ENCODE results near the gene PATZ1. TPM values are rescaled to one million over a fixed set of nuclear protein-coding genes. Genes with fewer than 3 reads are reported as not detected.
"Not testable (repeated sequence)": the region's sequence is repeated elsewhere in the genome, so short reads cannot be mapped to it uniquely, and the experiment has no call there.

Gene PATZ1, protein sequence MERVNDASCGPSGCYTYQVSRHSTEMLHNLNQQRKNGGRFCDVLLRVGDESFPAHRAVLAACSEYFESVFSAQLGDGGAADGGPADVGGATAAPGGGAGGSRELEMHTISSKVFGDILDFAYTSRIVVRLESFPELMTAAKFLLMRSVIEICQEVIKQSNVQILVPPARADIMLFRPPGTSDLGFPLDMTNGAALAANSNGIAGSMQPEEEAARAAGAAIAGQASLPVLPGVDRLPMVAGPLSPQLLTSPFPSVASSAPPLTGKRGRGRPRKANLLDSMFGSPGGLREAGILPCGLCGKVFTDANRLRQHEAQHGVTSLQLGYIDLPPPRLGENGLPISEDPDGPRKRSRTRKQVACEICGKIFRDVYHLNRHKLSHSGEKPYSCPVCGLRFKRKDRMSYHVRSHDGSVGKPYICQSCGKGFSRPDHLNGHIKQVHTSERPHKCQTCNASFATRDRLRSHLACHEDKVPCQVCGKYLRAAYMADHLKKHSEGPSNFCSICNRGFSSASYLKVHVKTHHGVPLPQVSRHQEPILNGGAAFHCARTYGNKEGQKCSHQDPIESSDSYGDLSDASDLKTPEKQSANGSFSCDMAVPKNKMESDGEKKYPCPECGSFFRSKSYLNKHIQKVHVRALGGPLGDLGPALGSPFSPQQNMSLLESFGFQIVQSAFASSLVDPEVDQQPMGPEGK
- 10 to 100 TPM; 34.1 to 34.3 TPM for total RNA-seq

DNA sequence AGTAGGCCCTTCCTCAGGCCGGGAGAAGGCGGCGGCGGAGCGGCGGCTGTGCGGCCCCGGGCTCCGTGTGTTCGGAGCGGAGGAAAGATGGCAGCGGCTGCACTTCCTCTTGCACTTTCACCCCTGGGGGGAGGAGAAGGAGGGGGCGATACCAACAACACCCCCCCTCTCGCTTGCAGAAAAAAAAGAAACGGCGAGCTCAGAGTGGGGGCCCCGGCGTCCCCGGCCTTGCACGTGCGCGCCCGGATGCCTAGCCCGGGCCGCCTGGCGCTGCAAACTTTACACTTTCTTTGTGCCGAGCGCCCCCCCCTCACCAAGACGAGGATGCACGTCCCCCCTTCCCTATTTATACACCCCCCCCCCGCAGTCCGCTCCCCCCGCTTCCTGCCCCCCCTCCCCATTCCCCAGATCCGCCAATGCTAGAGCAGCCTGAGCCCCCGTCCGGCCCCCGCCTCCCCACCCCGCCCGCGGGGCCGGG lies at the start of gene PATZ1:
Gene PATZ1, minus strand, starts transcription at position 92 of the 478 bp plus-strand sequence. CDS start 744 bp downstream, outside the sequence.
- ChIA-PET CTCF (interaction anchor here (0.9 to 1.7 kb wide), 4 partner anchors 10 to 55 kb away, joined by 3 to 4 read pairs (median 3); partner anchors contain the start of genes DRG1 and PIK3IP1), POLR2A (interaction anchor here (0.5 to 1.8 kb wide), 10 partner anchors 9 to 407 kb away, joined by 3 to 15 read pairs (median 4); partner anchors contain the start of genes DRG1, MORC2, PIK3IP1 and PISD)

DNA sequence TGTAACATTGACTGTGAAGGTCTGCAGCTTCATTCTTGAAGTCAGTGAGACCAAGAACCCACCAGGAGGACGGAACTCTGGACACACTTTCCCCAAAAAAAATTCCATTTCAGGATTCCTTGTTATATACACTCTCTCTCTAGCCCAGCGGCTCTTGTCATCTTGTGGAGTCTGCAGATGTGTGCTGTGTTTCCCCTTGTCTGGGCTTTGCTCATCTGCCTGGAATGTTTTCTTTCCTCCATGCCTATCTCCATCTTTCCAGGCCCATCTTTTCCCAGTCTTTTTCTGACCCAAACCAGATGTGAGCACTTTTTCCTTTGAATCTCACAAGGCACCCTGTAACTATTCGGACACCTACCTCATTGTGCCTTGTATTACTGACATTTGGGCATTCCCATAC lies 48.2 kb upstream of the PATZ1 start:
- ChIA-PET CTCF (no interaction called here), POLR2A (no interaction called here)

DNA sequence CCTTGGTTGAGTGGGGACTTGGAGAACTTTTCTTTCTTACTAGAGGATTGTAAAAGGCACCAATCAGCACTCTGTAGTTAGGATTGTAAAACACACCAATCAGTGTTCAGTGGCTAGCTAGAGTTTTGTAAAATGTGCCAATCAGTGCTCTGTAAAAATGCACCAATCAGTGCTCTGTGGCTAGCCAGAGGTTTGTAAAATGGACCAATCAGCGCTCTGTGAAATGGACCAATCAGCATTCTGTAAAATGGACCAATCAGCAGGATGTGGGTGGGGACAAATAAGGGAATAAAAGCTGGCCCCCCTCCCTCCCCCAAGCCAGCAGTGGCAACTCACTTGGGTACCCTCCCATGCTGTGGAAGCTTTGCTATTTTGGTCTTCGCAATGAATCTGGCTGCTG lies 47.7 kb upstream of the PATZ1 start:
- ChIA-PET CTCF (no interaction called here), POLR2A (no interaction called here)

DNA sequence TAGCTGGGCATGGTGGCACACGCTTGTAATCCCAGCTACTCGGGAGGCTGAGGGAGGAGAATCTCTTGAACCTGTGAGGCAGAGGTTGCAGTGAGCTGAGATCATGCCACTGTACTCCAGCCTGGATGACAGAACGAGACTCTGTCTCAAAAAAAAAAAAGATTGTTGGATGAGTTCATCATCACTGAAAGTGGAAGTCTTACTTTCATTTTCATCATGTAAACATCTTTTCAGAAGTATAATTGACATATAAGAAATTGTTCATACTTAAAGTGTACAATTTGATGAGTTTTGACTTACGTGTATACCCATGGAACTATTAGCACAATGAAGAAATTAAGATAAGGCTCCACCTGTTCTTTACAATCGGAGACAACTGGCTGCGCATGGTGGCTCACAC lies 32.5 kb upstream of the PATZ1 start:
- CTCF ChIA-PET = not testable (repeated sequence)
- POLR2A ChIA-PET = interaction anchor here (0.7 kb wide), 1 partner anchor 22 kb away, joined by 4 read pairs; no protein-coding TSS in a partner anchor

DNA sequence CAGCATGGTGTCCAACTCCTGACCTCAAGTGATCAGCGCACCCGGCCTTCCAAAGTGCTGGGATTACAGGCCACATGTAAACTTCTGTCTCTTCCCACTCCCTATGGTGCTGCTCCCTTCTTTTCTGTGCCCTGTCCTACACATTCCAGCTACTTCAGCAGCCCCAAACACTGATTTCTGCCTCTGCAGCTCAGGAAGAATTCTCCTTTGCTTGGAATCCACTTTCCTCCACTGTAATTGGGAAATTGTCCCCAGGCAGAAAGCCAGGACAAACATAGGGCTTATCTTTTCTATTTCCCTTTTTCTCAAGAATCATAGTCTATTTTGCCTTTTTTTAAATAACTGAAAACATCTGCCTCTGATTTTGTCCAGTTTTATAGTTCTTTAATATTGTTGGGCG lies 32.0 kb upstream of the PATZ1 start:
- CTCF ChIA-PET = no interaction called here
- POLR2A ChIA-PET = interaction anchor here (0.7 kb wide), 1 partner anchor 23 kb away, joined by 4 read pairs; no protein-coding TSS in a partner anchor

GRCh38 chr22:31377612-31378011 lies 31.5 kb upstream of the PATZ1 start:
- ChIA-PET CTCF (no interaction called here), POLR2A (no interaction called here)

- ChIA-PET POLR2A (no interaction called here), CTCF (interaction anchor here (0.8 kb wide), 1 partner anchor 10 kb away, joined by 3 read pairs; no protein-coding TSS in a partner anchor)
Measured at GRCh38 chr22:31367426-31367825, 21.3 kb upstream of the PATZ1 start.

GRCh38 chr22:31363885-31364465 lies 17.8 kb upstream of the PATZ1 start:
- CTCF ChIA-PET = interaction anchor here (0.8 kb wide), 1 partner anchor 52 kb away, joined by 4 read pairs; no protein-coding TSS in a partner anchor
- POLR2A ChIA-PET = no interaction called here

GRCh38 chr22:31361743-31362142 lies 15.6 kb upstream of the PATZ1 start:
- ChIA-PET POLR2A (no interaction called here), CTCF (no interaction called here)

DNA sequence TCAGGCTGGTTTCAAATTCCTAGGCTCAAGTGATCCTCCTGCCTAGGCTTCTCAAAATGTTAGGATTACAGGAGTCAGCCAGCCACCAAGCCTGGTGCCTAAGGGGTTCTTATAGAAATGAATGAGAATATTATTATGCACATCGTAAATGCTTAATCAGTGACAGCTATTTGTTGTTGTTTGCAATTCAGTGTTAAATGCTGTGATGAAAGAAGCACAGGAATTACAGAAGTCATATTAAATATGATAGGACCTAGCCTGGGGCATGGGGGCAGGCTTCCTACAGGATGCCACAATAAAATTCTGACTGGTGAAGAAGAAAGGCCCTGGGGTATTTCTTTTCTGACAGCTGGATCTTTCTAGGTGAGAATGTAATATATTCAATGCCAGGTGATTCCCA lies 13.9 kb upstream of the PATZ1 start:
- POLR2A ChIA-PET = no interaction called here
- CTCF ChIA-PET = no interaction called here

DNA sequence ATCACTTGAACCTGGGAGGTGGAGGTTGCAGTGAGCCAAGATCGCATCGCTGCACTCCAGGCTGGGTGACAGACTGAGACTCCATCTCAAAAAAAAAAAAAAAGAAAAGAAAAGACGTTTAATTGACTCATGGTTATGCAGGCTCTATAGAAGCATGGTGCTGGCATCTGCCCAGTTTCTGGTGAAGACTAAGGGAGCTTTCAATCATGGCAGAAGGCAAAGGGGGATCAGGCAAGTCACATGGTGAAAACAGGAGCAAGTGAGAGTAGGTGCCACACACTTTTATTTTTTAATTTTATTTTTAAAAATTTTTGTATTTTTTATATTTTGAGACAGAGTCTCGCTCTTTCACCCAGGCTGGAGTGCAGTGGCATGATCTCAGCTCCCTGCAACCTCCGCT lies 8.4 kb upstream of the PATZ1 start:
- CTCF ChIA-PET = no interaction called here
- POLR2A ChIA-PET = interaction anchor here (0.5 to 0.8 kb wide), 2 partner anchors 44 to 333 kb away, joined by 4 to 7 read pairs; partner anchors contain the start of gene DRG1

- CTCF ChIA-PET = interaction anchor here (0.5 kb wide), 1 partner anchor 61 kb away, joined by 4 read pairs; no protein-coding TSS in a partner anchor
- POLR2A ChIA-PET = no interaction called here
Measured at GRCh38 chr22:31350410-31350863, 4.3 kb upstream of the PATZ1 start.

DNA sequence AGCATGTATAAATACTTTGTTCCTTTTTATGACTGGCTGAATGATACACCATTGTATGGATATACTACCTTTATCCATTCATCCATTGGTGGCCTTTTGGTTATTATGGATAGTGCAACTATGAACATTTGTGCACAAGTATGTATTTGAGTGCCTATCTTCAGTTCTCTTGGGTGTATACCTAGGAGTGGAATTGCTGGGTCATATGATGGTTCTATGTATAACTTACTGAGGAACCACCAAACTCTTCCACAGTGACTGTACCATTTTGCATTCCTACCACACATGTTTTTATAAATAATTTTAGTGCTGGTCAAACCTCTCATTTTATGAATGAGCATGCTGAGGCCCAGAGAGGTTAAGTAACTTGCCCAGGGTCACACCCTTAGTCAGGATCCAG lies 3.8 kb upstream of the PATZ1 start:
- POLR2A ChIA-PET = no interaction called here
- CTCF ChIA-PET = interaction anchor here (0.5 kb wide), 1 partner anchor 61 kb away, joined by 4 read pairs; no protein-coding TSS in a partner anchor

- ChIA-PET POLR2A (no interaction called here), CTCF (no interaction called here)
Measured at GRCh38 chr22:31348766-31349165, 2.6 kb upstream of the PATZ1 start.

DNA sequence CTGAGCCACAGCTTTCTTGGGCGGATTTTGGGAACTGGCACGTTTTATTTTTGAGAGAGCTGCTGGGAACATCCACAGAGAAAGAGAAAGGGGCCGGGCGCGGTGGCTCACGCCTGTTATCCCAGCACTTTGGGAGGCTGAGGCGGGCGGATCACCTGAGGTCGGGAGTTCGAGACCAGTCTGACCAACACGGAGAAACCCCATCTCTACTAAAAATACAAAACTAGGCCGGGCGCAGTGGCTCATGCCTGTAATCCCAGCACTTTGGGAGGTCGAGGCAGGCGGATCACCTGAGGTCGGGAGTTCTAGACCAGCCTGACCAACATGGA lies 1.8 kb upstream of the PATZ1 start:
- ChIA-PET POLR2A (interaction anchor here (0.5 to 1.8 kb wide), 3 partner anchors 167 to 405 kb away, joined by 3 to 7 read pairs (median 6); no protein-coding TSS in a partner anchor), CTCF (interaction anchor here (1.7 kb wide), 1 partner anchor 9 kb away, joined by 4 read pairs; no protein-coding TSS in a partner anchor)

DNA sequence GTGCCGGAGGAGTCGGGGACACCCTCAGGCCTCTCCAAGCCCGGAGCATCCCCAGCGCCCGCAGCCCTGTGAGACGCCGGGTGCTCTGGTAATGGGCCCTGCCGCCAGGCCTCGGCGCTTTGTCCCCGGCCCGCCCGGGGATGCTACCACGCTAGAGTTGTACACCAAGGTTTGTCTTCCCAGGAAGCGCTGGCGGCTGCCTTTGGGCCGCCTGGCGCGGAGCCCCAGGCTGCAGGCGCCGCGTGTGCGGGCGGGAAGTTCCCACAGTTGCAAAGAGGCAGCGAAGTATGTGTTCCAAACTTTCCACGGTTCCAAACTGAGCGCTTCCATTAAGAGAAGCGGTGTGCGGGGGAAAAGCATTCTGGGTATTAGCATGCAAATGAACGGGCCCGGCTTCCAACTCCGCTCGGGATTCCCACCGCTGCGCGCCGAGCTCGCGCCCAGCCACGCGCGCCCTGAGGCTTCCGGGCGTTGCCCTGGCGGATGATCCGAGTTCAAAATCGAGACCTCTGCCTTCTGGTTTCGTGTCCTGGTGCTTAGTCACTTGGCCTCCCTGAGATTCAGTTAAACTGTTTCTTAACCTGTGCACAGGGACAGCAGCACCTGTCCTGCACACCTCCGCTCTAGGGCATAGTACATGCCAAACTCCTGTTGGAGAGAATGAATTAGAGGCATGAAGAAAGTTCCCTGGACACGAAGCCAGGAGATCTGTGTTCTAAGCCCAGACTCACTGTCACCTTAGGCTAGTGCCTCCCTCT lies 1.3 kb upstream of the PATZ1 start:
- ChIA-PET POLR2A (interaction anchor here (0.5 to 1.8 kb wide), 7 partner anchors 52 to 406 kb away, joined by 3 to 15 read pairs (median 6); partner anchors contain the start of genes DRG1, PIK3IP1 and PISD), CTCF (interaction anchor here (0.9 to 1.7 kb wide), 2 partner anchors 9 to 52 kb away, joined by 3 to 4 read pairs; partner anchors contain the start of gene DRG1)

DNA sequence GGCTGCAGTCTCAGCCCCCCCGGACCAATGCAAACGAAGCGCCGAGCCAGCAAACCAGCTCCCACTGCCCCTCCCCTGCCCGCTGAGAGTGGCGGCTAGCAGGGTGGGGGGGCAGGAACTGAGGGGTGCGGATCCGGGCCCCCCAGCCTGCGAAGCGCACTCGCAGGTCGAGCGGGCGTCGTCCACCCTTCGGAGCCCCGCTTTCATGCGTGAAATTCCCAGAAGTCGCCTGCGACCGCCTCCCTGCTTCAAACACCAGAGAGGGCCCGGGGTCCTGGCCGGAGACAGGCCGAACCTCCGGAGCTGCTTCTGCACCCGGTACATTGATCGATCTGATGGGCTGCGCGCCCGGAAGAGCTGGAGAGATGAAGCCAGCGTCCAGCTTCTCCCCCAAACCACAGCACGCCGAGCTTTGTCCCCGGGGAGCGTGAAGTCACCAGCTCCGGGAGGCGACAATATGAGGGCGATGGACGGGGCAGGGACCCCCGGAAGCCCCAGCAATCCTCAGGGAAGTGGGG lies 646 bp upstream of the PATZ1 start:
- ChIA-PET CTCF (interaction anchor here (0.9 to 1.7 kb wide), 4 partner anchors 10 to 55 kb away, joined by 3 to 4 read pairs (median 3); partner anchors contain the start of genes DRG1 and PIK3IP1), POLR2A (interaction anchor here (0.5 to 1.8 kb wide), 9 partner anchors 10 to 406 kb away, joined by 3 to 15 read pairs (median 4); partner anchors contain the start of genes DRG1, MORC2, PIK3IP1 and PISD)

Measured in activated CD8-positive, alpha-beta memory T cell treated with anti-CD3 and anti-CD28 coated beads for 36 hours (primary cell).